GM20000 (cell line): ENCODE data around the gene PHF1.

Source experiments
- DNase-seq: peaks from one replicate; pipeline ENCODE4 v3.0.0; 2012; ENCODE audit warnings: low spot score
- TF ChIP-seq, protein P1 (sequence below): IDR thresholded peaks from 2 replicates; pipeline ENCODE4 v1.5.1; 2012; ENCODE audit warnings: mild to moderate bottlenecking, control low read depth; ENCODE audit errors: extremely low read depth, missing control alignments

PHF1 gene

DNA sequence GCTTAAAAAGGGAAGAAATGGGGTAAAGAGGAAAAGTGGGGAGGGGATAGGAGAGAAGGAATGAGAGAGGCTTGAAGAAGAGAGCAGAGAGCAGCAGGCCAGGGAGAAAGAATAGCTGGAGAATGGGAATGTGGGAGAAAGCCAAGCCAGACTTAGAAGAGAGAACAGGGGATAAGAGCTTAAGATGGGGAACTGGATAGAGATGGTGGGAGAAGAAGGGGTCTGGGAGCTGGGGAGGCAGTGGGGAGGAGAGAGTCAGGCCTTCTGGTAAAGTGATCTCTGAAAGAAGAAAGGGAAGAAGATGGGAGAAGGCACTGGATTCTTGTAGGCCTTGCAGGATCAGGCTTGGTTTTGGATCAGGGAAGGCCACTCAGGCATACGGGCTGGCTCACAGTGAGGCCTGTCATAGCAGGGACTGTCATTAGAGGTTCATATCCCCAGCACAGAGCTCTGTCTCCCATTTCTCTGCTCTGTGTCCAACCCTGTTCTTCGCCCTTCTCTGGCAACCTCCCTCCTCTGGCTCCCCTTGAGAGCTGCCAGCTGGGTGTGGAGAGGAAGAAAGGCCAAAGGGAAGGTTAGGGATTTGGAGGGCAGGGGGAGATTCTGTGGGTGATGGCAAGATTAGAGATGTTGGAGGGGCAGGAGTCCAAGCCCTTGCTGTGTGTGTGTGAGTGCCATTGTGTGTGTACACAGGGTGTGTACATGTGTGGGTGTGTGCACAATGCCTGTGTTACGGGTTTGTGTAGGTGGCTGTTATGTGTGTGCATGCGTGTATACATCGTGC, 18.3 kb downstream of the PHF1 start:
- TF ChIP-seq, protein P1, sequence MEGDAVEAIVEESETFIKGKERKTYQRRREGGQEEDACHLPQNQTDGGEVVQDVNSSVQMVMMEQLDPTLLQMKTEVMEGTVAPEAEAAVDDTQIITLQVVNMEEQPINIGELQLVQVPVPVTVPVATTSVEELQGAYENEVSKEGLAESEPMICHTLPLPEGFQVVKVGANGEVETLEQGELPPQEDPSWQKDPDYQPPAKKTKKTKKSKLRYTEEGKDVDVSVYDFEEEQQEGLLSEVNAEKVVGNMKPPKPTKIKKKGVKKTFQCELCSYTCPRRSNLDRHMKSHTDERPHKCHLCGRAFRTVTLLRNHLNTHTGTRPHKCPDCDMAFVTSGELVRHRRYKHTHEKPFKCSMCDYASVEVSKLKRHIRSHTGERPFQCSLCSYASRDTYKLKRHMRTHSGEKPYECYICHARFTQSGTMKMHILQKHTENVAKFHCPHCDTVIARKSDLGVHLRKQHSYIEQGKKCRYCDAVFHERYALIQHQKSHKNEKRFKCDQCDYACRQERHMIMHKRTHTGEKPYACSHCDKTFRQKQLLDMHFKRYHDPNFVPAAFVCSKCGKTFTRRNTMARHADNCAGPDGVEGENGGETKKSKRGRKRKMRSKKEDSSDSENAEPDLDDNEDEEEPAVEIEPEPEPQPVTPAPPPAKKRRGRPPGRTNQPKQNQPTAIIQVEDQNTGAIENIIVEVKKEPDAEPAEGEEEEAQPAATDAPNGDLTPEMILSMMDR: no peak
- DNase-seq: no peak

DNA sequence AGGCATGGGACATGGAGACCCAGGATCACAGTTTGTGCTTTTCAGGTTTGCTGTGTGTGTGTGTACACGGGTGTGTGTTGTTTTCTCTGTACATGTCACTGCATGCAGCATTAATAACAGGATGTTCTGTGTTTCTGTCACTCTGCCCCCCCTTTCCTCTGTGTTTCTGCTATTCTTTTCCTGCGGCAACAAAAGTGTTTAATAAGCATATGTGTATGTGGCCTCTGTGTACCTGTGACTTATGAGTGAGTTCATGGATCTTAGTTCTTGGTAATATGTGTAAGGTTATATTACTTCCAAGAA, 18.9 kb downstream of the PHF1 start:
- no peak for DNase-seq
- TF ChIP-seq, protein P1: no peak

DNA sequence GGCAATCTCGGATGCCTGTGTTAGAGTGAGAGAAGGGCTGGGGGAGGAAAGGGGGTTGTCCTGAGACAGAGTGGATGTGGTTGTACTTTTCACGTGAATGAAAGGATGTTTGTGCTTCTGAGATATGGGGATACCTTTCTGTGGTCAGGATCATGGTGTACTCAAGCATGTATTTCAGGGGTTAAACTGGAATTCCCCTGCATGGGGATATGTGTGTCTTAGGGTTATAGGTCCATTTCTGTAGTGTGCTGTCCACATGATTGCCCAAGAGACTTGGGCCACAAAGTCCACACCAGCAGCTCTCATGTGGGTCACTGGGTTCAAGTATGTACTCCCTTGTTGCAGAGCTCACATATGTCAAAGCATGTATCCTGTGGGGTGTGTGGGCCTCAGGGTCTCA, 19.5 kb downstream of the PHF1 start:
- TF ChIP-seq, protein P1: no peak
- no peak for DNase-seq

DNA sequence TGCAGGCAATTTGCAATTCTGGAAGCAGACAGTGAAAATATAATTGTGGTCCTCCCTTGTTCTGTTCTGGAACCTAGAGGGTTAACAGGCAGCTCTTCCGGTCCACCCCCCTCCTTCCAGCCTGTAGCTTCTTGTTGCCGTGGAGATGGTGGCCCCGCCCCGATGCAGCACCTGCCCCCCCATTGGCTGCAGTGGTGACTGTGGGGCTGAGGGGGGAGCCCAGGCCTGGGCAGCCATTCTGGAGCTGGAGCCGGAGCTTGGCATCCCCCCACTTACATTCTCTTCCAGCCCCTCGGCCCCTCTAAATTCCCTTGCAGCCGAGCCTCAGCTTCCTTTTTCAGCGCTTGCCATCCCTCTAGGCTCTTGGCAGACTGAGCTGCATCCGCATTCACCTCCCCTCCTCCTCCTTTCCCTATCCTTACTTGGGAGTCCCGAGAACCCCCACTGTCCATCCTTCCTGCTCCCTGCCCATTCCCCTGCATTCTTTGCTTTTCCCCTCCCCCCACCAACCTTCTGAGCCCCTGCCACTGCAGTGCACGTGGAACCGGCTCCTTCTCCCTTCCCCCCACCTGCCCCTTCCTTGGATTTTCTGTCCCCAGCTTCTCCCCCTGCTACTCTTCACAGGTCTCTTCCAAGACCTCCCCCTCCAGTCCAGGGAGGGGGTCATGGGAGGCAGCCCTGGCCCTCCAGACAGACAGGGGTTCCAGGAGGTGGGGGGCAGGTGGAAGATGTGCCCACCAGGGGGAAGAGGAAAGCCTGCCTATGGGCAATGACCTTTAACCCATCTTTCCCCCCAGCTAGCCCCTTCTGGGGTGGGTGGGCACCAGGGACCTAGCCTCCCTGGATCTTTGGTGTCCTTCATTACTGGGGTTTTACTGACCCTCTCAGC, 20.4 kb downstream of the PHF1 start:
- TF ChIP-seq, protein P1: no peak
- DNase-seq: peak; percentile 95

DNA sequence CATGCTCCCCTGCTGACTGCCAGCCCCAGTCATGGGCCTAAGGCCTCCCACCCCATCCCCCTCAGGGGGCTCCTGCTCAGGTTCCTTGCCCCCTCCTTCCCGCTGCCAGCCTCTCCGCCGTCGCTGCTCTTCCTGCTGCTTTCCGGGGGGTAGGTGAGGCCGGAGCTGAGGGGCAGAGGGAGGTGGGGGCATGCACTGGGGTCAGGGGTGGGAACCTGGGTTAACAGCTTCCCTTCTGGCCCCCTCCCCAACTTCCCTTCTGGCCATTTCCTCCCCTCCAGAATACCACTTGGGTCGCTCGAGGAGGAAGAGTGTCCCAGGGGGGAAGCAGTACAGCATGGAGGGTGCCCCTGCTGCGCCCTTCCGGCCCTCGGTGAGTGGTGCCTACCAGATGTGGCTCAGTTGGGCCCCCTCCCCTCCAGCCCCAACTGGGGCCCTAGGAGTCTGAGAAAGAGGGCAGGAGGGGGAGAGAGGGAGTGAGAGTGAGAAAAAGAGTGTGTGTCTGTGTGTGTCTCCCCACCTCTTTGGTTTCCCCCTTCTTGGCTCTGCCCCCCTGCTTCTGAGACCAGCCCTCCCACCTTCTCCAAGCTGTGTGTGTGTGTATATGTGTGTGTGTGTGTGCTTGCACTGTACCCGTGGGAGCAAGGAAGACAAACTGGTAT, 21.2 kb downstream of the PHF1 start:
- DNase-seq: no peak
- TF ChIP-seq, protein P1: no peak

DNA sequence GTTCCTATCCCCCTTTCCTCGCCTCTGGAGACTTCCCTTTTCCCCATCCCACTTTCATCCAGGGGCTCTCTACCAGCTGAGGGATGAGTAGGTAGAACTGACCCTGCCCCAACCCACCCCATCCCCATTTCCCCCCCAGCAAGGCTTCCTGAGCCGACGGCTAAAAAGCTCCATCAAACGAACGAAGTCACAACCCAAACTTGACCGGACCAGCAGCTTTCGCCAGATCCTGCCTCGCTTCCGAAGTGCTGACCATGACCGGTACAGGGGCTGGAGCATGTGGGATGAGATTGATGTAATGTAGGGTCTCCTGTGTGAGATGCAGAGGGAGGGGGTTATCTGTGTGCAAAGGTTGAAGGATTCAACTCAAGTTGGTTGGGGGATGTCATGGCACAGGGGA, 21.7 kb downstream of the PHF1 start:
- TF ChIP-seq, protein P1: no peak

More for the DNA sequence above, 21.7 kb downstream of the PHF1 start:
- no peak for DNase-seq
